NCI-H2196 (cell line): ENCODE data around the gene SSC5D.
"Not testable (repeated sequence)": the region's sequence is repeated elsewhere in the genome, so short reads cannot be mapped to it uniquely, and the experiment has no call there.

ENCODE experiments used
- DNase-seq: peaks from one replicate; lab custom pipeline; 2025; ENCODE audit not compliant: unreplicated experiment; lab: John Stamatoyannopoulos, UW

Gene SSC5D

DNA sequence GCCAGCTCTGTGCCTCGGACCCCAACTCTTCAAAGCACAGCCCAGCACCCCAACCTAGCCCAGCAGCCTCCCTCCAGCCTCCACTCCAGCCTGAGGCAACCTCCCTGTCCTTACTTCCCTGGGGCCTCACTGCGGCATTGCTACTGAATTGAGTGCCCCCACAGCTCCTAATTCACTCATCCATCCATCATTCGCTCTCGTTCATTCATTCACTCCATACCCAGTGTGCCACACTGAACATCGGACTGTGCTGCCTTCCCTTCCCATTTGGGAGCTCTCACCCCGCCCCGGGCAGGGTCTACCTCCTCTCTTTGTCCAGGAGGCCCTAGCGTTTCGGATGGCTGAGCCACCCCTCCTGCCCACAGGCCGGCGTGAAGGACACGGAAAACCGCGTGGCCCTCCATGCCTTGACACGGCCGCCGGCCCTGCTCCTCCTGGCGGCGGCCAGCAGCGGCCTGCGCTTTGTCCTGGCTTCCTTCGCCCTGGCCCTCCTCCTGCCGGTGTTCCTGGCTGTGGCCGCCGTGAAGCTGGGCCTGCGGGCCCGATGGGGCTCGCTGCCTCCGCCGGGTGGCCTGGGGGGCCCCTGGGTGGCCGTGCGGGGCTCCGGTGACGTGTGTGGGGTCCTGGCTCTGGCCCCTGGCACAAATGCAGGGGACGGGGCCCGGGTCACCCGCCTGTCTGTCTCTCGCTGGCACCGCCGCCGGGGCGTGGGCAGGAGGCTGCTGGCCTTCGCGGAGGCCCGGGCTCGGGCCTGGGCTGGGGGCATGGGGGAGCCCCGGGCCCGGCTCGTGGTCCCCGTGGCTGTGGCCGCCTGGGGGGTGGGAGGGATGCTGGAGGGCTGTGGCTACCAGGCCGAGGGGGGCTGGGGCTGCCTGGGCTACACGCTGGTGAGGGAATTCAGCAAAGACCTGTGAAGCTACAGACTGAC, 1.9 kb upstream of the SSC5D start:
- no peak for DNase-seq

DNA sequence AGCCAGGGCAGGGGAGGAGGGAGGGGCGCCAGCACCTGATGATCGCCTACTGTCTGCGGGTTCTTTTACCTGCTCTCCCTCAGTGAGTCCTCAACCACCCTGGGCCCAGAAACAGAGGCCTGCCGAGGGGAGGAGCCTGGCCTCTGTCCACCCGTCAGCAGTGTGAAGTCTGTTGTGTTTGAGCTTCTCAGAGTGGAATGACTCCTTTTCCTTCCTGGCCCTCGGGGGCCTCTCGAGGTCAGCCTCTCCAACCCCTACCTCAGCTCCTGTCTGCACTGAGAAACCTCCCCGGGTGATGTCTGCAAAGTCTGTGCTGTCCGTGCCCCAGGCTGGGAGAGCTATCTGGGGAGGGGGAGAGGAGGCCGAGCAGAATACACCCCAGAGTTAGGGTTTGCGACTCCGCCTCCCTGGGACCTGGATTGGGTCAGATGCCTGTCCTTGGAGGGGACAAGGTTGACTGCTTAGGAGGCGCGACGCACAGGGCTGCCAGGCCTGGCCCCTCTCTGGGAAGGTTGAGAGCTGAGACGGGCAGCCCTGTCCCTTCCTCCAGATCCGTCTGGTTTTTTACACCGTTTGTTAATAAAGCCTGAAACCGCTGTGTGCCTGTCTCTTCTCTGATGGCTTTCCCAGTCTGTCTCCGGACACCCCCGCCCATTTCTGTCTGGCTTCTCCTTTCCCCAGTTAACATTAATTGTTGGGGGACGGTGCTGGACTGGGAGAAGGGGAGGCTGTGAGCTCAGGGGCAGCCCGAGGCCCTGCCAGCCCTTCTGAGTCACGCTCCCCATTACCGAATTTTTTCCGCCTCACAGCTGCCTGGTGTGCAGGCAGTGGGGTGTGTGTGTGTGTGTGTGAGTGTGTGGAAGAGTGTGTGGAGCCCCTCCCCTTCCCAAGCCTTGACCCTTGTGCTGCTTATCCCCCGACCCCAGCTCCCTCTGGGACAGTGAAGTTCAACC, 989 bp upstream of the SSC5D start:
- DNase-seq, result peak; percentile 14

- no peak for DNase-seq
These were observed 912 bp downstream of the SSC5D start for GRCh38 chr19:55488986-55489710.

DNA sequence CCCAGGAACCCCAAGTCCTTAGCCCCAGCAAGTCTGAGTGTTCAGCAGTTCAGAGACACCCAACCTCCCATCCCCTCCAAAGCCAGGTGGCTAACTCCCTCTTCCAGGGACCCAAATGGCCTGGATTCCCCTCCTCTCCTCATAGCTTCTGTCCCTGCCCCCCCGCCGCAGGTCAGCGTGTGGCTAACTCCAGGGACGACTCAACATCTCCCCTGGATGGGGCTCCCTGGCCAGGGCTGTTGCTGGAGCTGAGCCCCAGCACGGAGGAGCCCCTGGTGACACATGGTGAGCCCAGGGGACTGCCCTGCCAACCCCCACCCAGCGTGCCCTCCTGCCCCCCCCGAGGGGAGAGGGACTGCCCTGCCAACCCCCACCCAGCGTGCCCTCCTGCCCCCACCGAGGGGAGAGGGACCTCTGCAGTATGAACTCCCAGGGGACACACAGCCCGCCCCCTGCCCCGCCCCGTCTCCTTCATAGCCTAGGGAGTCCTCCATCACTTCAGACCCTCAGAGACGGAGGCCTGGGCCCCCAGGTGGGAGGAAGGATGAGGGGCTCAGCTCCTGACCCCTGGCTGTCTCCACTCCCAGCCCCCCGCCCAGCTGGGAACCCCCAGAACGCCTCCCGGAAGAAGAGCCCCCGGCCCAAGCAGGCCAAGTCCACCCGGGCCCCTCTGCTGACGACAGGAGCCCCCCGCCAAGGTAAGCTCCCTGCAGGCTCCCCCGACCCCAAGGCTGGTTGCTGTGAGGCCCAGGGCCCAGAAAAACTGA, 1.7 kb downstream of the SSC5D start:
- no peak for DNase-seq

DNA sequence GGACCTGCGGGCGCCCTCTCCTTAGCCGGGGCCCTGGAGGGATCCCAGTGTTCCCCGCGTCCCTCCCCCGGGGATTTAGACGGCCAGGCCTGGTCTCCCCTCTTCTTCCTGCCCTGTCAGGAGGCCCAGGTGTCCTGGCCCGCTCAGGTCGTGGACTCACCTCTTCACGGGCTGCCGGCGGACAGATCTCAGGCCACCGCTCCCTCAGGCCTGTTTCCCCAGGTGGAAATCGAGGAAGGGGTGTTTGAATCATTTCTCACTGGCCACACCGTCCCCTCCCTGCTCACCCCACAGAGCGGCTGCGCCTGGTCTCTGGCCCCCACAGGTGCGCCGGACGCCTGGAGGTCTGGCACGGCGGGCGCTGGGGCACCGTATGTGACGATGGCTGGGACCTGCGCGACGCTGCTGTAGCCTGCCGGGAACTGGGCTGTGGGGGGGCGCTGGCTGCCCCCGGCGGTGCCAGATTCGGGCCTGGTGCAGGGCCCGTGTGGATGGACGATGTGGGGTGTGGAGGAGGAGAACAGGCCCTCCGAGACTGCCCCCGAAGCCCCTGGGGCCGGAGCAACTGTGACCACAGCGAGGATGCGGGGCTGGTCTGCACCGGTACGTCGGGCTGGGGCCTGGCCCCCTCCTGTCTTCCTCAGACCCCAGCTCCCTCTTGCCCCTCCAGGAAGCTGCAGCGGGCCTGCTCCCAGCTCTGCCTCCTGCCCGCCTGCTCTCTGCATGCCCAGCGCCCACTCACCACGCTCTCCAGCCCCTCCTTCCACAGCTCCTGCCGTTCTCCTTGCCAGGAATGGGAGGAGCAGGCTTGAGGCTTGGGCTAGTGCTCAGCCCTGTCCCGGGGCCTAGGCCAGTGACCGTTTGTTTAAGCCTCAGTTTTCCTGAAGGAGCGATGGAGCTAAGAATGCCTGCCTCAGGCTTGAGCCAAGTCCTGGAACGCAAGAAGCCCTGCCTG, 2.5 kb downstream of the SSC5D start:
- DNase-seq, result no peak

- peak; percentile 33 for DNase-seq
These were observed 3.5 kb downstream of the SSC5D start for GRCh38 chr19:55491546-55492360.

- peak; percentile 82 for DNase-seq
These were observed 4.2 kb downstream of the SSC5D start for GRCh38 chr19:55492362-55492944.

GRCh38 chr19:55493052-55493644, 4.9 kb downstream of the SSC5D start:
- DNase-seq, result no peak

DNA sequence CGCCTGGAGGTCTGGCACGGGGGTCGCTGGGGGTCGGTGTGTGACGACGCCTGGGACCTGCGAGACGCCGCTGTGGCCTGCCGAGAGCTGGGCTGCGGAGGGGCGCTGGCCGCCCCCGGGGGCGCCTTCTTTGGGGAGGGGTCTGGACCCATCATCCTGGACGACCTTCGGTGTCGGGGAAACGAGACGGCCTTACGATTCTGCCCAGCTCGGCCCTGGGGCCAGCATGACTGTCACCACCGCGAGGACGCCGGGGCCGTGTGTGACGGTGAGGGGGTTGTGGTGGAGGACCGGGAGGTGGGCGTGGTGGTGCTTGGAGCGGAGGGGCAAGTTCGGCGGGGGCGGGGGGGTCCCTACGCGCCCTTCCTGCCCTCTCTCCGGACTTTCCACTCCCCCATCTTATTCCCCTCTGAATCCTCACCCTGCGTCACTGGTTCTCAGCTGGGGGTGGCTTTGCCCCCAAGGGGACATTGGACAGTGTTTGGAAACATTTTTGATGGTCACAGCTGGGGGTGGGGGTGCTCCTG, 5.5 kb downstream of the SSC5D start:
- no peak for DNase-seq

- DNase-seq, result no peak
These were observed 6.0 kb downstream of the SSC5D start for GRCh38 chr19:55494172-55494761.

GRCh38 chr19:55495646-55496349, 7.6 kb downstream of the SSC5D start:
- DNase-seq, result no peak

- DNase-seq, result not testable (repeated sequence)
These were observed 8.6 kb downstream of the SSC5D start for GRCh38 chr19:55496820-55497219.

DNA sequence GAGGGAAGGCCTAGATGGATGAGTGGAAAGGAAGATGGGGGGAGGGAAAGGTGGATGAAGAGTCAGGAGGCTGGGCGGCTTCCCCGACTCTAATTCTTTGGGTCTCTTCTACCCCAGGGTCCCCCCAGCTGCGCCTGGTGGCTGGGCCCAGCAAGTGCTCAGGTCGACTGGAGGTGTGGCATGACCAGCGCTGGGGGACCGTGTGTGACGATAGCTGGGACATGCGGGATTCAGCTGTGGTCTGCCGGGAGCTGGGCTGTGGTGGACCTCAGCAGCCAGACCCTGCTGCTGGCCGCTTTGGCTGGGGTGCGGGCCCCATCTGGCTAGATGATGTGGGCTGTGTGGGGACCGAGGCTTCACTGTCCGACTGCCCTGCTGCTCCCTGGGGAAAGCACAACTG, 9.5 kb downstream of the SSC5D start:
- no peak for DNase-seq

DNA sequence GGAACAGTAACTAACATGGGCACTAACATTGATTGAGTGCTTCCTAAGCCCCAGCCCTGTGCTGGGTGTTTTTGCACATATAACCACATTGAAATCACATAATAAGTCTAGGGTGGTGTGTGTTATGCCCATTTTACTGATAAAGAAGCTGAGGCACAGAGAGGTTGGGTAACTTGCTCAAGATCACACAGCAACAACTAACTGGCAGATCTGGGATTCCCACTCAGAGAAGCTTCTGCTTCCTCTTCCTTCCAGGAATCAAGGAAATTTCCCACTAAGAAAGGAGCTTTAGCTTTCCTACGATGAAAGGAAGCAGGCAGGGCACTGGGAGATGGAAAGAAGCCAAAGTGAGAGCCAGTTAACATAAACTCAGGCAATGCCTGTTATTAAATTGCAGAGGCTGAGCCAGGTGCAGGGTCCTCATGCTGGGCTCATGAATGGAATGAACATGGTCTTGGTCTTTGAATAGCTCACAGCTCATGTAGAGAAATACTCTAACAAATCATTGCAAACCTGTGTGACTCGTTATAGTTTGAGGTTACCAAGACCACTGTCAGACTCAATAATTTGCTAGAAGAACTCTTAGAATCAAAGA, 10.1 kb downstream of the SSC5D start:
- DNase-seq, result no peak

GRCh38 chr19:55500368-55500952, 12.2 kb downstream of the SSC5D start:
- DNase-seq, result no peak
